ENCODE results near the gene LRRTM4.
"Not testable (repeated sequence)": the region's sequence is repeated elsewhere in the genome, so short reads cannot be mapped to it uniquely, and the experiment has no call there.

The LRRTM4 gene

GRCh38 chr2:77156599-77156998 lies 365.6 kb downstream of the LRRTM4 start:
- no peak for DNase-seq

GRCh38 chr2:77155511-77155910 lies 366.7 kb downstream of the LRRTM4 start:
- no peak for DNase-seq

GRCh38 chr2:77149565-77149964 lies 372.6 kb downstream of the LRRTM4 start:
- DNase-seq, result no peak

GRCh38 chr2:77147153-77147552 lies 375.0 kb downstream of the LRRTM4 start:
- DNase-seq, result no peak

GRCh38 chr2:77144772-77145171 lies 377.4 kb downstream of the LRRTM4 start:
- no peak for DNase-seq

- DNase-seq, result no peak
These were observed 380.0 kb downstream of the LRRTM4 start for GRCh38 chr2:77142141-77142540.

- DNase-seq, result not testable (repeated sequence)
These were observed 393.7 kb downstream of the LRRTM4 start for GRCh38 chr2:77128479-77128878.

GRCh38 chr2:77127345-77127744 lies 394.8 kb downstream of the LRRTM4 start:
- DNase-seq, result no peak

- no peak for DNase-seq
These were observed 400.7 kb downstream of the LRRTM4 start for GRCh38 chr2:77121518-77121917.

GRCh38 chr2:77119333-77119732 lies 402.8 kb downstream of the LRRTM4 start:
- no peak for DNase-seq

GRCh38 chr2:77108915-77109314 lies 413.3 kb downstream of the LRRTM4 start:
- DNase-seq, result no peak

GRCh38 chr2:77105008-77105407 lies 417.2 kb downstream of the LRRTM4 start:
- DNase-seq, result no peak

GRCh38 chr2:77104554-77104953 lies 417.6 kb downstream of the LRRTM4 start:
- no peak for DNase-seq

GRCh38 chr2:77102927-77103326 lies 419.2 kb downstream of the LRRTM4 start:
- no peak for DNase-seq

GRCh38 chr2:77101796-77102452 lies 420.3 kb downstream of the LRRTM4 start:
- DNase-seq, result no peak

GRCh38 chr2:77099961-77100360 lies 422.2 kb downstream of the LRRTM4 start:
- DNase-seq, result no peak

- not testable (repeated sequence) for DNase-seq
These were observed 426.7 kb downstream of the LRRTM4 start for GRCh38 chr2:77095525-77095924.

- no peak for DNase-seq
These were observed 427.1 kb downstream of the LRRTM4 start for GRCh38 chr2:77095096-77095495.

GRCh38 chr2:77088424-77088823 lies 433.8 kb downstream of the LRRTM4 start:
- DNase-seq, result not testable (repeated sequence)

- DNase-seq, result no peak
These were observed 434.2 kb downstream of the LRRTM4 start for GRCh38 chr2:77087987-77088414.

- no peak for DNase-seq
These were observed 435.7 kb downstream of the LRRTM4 start for GRCh38 chr2:77086478-77086877.

GRCh38 chr2:77086051-77086450 lies 436.1 kb downstream of the LRRTM4 start:
- no peak for DNase-seq

GRCh38 chr2:77085561-77085960 lies 436.6 kb downstream of the LRRTM4 start:
- DNase-seq, result no peak

- no peak for DNase-seq
These were observed 440.6 kb downstream of the LRRTM4 start for GRCh38 chr2:77081597-77081996.

GRCh38 chr2:77064324-77064723 lies 457.9 kb downstream of the LRRTM4 start:
- no peak for DNase-seq

Measured in cerebellar nuclear complex (tissue), 1 donor.